Endodermal cell (in vitro differentiated cells): ENCODE data around the gene MYO1H. TPM values are rescaled to one million over a fixed set of nuclear protein-coding genes. Genes with fewer than 3 reads are reported as not detected.

Experiments
- DNase-seq: peaks from one replicate; pipeline ENCODE4 v3.0.0-alpha.2; 2017
- H3K27ac ChIP-seq: 2 replicates; pipeline ENCODE4 v1.5.1; 2013; ENCODE audit warnings: mild to moderate bottlenecking, low read depth, low read length, moderate library complexity
- H3K27me3 ChIP-seq: 2 replicates; pipeline ENCODE4 v1.6.1; 2013; ENCODE audit warnings: mild to moderate bottlenecking, low read length, moderate library complexity; ENCODE audit not compliant: insufficient read depth, control insufficient read depth, poor library complexity, severe bottlenecking
- H3K36me3 ChIP-seq: 2 replicates; pipeline ENCODE4 v1.7.0; 2013; ENCODE audit warnings: mild to moderate bottlenecking, low read length, moderate library complexity; ENCODE audit not compliant: control insufficient read depth, insufficient read depth
- H3K4me1 ChIP-seq: one replicate; pipeline ENCODE4 v1.7.0; 2013; ENCODE audit warnings: low read length; ENCODE audit not compliant: control insufficient read depth, insufficient read depth
- H3K4me3 ChIP-seq: 2 replicates; pipeline ENCODE4 v1.5.1; 2013; ENCODE audit warnings: mild to moderate bottlenecking, low read length, moderate library complexity
- H3K9ac ChIP-seq: 2 replicates; pipeline ENCODE4 v1.6.1; 2013; ENCODE audit warnings: mild to moderate bottlenecking, low read length, moderate library complexity; ENCODE audit not compliant: poor library complexity, severe bottlenecking; ENCODE audit errors: extremely low read depth
- H3K9me3 ChIP-seq: 2 replicates; pipeline ENCODE4 v1.6.1; 2013; ENCODE audit warnings: mild to moderate bottlenecking, low read length, moderate library complexity; ENCODE audit not compliant: control insufficient read depth
- H3K27ac Mint-ChIP-seq: 2 replicates; pipeline ENCODE4 v1.8.0; 2020; ENCODE audit warnings: mixed read lengths
- H3K27me3 Mint-ChIP-seq: 2 replicates; pipeline ENCODE4 v1.8.0; 2021; ENCODE audit warnings: mild to moderate bottlenecking, mixed read lengths; ENCODE audit not compliant: insufficient read depth
- H3K36me3 Mint-ChIP-seq: 2 replicates; pipeline ENCODE4 v1.8.0; 2020; ENCODE audit warnings: low read depth, mixed read lengths
- H3K4me1 Mint-ChIP-seq: 2 replicates; pipeline ENCODE4 v1.8.0; 2020; ENCODE audit warnings: mixed read lengths
- H3K4me3 Mint-ChIP-seq: 2 replicates; pipeline ENCODE4 v1.8.0; 2020; ENCODE audit warnings: mild to moderate bottlenecking, moderate library complexity, mixed read lengths
- H3K9me3 Mint-ChIP-seq: 2 replicates; pipeline ENCODE4 v1.8.0; 2020; ENCODE audit warnings: mild to moderate bottlenecking, mixed read lengths
- WGBS, 2 experiments: methylation state at CpG; one replicate each; pipeline versions ENCODE4 v1.1.5 to v1.1.7; 2013; ENCODE audit warnings: missing lambda C conversion rate in 2 of 2, mixed read lengths in 1 of 2; ENCODE audit not compliant: insufficient coverage in 1 of 2, insufficient read length in 1 of 2; 5-methylcytosine and 5-hydroxymethylcytosine counted together
- total RNA-seq, 2 donors: library from RNA; stranded (reverse); fragmentation: NEBNext Ultra II Directional in 1 of 2; extraction: Animal tissue kit (Norgen Biotek cat#: 25700) in 1 of 2; gene quantifications; 2 replicates in 1 of 2; 3 replicates in 1 of 2; pipeline ENCODE4 v1.2.1, GENCODE V29; 2021
- TF ChIP-seq, protein P1 (sequence below): fragments of 200-600 bp; sonication (generic); conservative IDR thresholded peaks from 2 replicates; pipeline ENCODE4 v1.5.0; 2021; ENCODE audit warnings: antibody characterized with exemption, mild to moderate bottlenecking

Gene MYO1H
- total RNA-seq, 2 donors from 2014 or later, result not detected

DNA sequence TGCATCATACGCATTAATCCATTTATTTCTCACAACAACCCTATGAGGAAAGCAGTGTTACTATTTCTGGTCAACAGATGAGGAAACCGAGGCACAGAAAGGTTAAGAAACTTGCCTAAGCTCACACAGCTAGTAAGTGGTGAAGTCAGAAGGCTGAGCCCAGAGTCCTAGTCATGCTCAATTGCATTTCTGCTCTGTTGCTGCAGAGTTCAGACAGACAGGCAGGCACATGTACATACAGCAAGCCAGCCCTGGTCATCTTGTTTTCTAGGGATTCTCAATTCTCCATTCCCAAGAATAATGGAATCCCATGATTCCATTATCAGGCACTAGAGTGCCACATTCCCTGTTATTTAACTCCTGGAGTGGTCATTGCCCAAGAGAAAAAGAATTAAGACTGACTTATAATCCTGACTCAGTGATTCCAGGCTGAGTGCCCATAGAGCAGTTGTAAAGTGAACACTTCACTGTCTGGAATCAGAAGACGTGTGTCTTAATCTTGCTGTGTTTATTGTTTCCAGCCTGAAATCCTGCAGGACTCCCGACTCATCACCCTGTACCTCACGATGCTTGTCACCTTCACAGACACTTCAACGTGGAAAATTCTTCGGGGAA is 140.5 kb downstream of the MYO1H start:
- Histone ChIP-seq H3K36me3 (peaks cover 91% of the 10 kb centered on the region), H3K9ac (no peak overlapping the region), H3K27me3 (no peaks in the 10 kb centered on the region), H3K4me1 (no peaks in the 10 kb centered on the region), H3K9me3 (no peaks in the 10 kb centered on the region), H3K27ac (no peak overlapping the region), H3K4me3 (no peak overlapping the region)
- Mint-ChIP-seq H3K27ac (no peak overlapping the region), H3K4me1 (no peaks in the 10 kb centered on the region), H3K27me3 (no peaks in the 10 kb centered on the region), H3K9me3 (no peaks in the 10 kb centered on the region), H3K36me3 (peaks cover 75% of the 10 kb centered on the region), H3K4me3 (no peak overlapping the region)
- TF ChIP-seq, protein P1, sequence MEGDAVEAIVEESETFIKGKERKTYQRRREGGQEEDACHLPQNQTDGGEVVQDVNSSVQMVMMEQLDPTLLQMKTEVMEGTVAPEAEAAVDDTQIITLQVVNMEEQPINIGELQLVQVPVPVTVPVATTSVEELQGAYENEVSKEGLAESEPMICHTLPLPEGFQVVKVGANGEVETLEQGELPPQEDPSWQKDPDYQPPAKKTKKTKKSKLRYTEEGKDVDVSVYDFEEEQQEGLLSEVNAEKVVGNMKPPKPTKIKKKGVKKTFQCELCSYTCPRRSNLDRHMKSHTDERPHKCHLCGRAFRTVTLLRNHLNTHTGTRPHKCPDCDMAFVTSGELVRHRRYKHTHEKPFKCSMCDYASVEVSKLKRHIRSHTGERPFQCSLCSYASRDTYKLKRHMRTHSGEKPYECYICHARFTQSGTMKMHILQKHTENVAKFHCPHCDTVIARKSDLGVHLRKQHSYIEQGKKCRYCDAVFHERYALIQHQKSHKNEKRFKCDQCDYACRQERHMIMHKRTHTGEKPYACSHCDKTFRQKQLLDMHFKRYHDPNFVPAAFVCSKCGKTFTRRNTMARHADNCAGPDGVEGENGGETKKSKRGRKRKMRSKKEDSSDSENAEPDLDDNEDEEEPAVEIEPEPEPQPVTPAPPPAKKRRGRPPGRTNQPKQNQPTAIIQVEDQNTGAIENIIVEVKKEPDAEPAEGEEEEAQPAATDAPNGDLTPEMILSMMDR, result no peak
- no peak for DNase-seq
- 95 to 99% methylated on average over 5 to 7 of the region's 7 CpGs for WGBS, 2 experiments

DNA sequence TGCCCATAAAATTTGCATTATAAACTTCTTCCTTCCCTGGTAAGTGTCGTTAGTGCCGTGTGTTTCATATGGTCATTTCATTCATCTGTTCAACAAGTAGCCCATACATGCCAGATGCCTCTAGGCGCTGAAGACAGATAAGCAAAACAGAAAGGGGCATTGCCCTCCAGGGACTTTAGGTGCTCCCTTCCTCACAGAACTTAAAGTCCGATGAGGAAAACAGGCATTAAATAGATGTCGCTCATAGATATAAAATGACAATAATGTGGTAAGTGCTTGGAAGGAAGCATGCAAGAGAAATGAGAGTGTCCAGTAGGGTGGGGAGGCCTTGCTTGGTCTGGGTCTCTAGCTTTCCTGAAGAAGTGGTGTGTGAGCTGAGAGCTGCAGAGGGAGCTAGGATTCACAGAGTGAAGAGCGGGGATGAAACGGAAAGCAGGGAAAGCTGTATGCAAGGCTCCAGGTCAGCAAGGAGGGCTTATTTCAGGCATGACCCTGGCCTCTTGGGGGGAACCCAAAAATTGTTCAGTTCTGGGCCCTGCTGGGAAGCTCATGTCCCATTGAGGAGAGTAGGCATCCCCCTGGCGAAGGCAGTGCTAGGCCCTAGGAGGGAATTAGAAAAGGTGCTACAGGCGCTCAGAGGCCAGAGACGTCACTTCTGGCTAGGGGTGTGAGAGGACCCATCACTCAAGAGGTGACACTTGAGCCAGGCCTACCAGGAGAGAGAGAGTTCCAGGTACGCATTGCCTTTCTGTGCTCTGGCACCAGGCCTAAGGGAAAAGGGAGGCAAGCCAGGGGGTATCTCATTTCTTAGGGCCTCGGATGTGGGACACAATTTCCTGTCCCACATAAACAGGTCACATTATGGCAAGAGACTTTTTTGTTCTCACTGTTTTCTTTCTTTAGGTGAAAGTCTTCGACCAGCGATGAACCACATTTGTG is 141.6 kb downstream of the MYO1H start:
- peaks cover 87% of the 10 kb centered on the region for H3K36me3 ChIP-seq
- no peaks in the 10 kb centered on the region for H3K27me3 Mint-ChIP-seq

DNA sequence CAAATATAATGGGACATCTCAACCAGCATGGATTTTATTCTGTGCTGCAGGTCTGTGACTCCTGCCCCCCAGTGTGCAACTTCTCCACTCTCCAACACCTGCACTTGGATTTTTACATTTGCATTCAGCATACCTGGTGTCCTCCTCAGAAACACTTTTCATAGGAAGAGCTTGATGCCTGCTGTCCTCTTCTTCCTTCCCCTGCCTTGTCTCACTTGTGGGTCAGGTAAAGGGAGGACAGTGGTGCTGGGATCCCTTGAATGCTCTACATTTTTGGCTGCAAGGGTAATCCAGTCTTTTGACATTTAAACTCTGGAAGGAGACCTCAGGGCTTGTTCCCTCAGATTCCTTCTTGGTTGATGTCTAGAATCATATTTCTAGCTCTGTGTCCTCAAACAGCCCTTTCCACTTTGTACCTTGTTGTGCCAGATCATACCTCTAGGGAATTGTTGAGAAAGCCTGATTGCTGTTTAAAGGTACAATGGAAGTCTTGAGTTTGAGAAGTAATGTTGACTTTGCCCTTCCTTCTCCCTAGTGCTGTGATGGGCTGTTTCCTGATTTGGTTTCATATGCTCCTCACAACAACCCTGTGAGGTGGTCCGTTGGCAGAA is 142.4 kb downstream of the MYO1H start:
- Histone ChIP-seq H3K4me1 (no peaks in the 10 kb centered on the region), H3K27ac (no peak overlapping the region), H3K36me3 (peaks cover 87% of the 10 kb centered on the region), H3K9ac (no peak overlapping the region), H3K27me3 (no peaks in the 10 kb centered on the region), H3K9me3 (peaks cover 9% of the 10 kb centered on the region), H3K4me3 (no peak overlapping the region)
- Mint-ChIP-seq H3K4me1 (no peaks in the 10 kb centered on the region), H3K27me3 (no peaks in the 10 kb centered on the region), H3K9me3 (peaks cover 8% of the 10 kb centered on the region), H3K27ac (no peak overlapping the region), H3K36me3 (peaks cover 84% of the 10 kb centered on the region), H3K4me3 (no peak overlapping the region)
- TF ChIP-seq, protein P1, result no peak
- WGBS, 2 experiments, result 88% methylated on average over 1 of the region's 1 CpG; no CpG with 5 or more reads in 1 of the 2 experiments
- no peak for DNase-seq

More for the DNA sequence above, 141.6 kb downstream of the MYO1H start:
- Mint-ChIP-seq H3K9me3 (peaks cover under 1% of the 10 kb centered on the region), H3K27ac (no peak overlapping the region), H3K4me1 (no peaks in the 10 kb centered on the region), H3K4me3 (no peak overlapping the region), H3K36me3 (peaks cover 83% of the 10 kb centered on the region)
- no peak overlapping the region for H3K4me3 ChIP-seq
- no peaks in the 10 kb centered on the region for H3K27me3 ChIP-seq
- H3K27ac ChIP-seq, result no peak overlapping the region
- peaks cover 1% of the 10 kb centered on the region for H3K9me3 ChIP-seq
- no peak for DNase-seq
- H3K4me1 ChIP-seq, result no peaks in the 10 kb centered on the region
- WGBS, 2 experiments, result 93 to 94% methylated on average over 11 to 14 of the region's 14 CpGs
- TF ChIP-seq, protein P1, result no peak
- H3K9ac ChIP-seq, result no peak overlapping the region
